H1 (cell line): ENCODE results near the gene PROZ. TPM values are rescaled to one million over a fixed set of nuclear protein-coding genes. Genes with fewer than 3 reads are reported as not detected.

Source experiments
- CTCF ChIA-PET: fragments of 300-600 bp; sonication (Branson Sonifier 250); formaldehyde crosslinking; loops from one replicate; lab custom pipeline; 2021; ENCODE audit not compliant: partially characterized antibody; lab: Charles Lee
- POLR2A ChIA-PET: fragments of 300-600 bp; sonication (Branson Sonifier 250); formaldehyde crosslinking; loops from one replicate; lab custom pipeline; 2021; ENCODE audit warnings: inconsistent platforms; ENCODE audit not compliant: partially characterized antibody; lab: Charles Lee
- DNase-seq, 2 experiments: peaks; one replicate each; pipeline versions ENCODE4 v3.0.0 to v3.0.0-alpha.2; 2010 to 2022; ENCODE audit warnings: low spot score in 2 of 2, low read depth in 1 of 2, mixed read lengths in 1 of 2
- FAIRE-seq: peaks from 2 replicates; lab custom pipeline; 2011; peaks lifted over from hg19 to GRCh38; lab: Jason Lieb, UNC
- H2AFZ ChIP-seq: 2 replicates; pipeline ENCODE4 v1.8.1; 2012; ENCODE audit warnings: low read length, inconsistent platforms
- H2AK5ac ChIP-seq: 2 replicates; pipeline ENCODE4 v1.6.1; 2013; ENCODE audit warnings: low read depth, low read length
- H2BK120ac ChIP-seq: replicated peaks from 2 replicates; pipeline ENCODE3; 2013; ENCODE audit warnings: low read depth, low read length, inconsistent platforms
- H2BK12ac ChIP-seq: 2 replicates; pipeline ENCODE4 v1.6.1; 2013; ENCODE audit warnings: low read depth, low read length
- H2BK15ac ChIP-seq: 2 replicates; pipeline ENCODE4 v1.6.1; 2013; ENCODE audit warnings: low read length
- H2BK20ac ChIP-seq: 2 replicates; pipeline ENCODE4 v1.6.1; 2013; ENCODE audit warnings: low read length
- H2BK5ac ChIP-seq: 2 replicates; pipeline ENCODE4 v1.6.1; 2013; ENCODE audit warnings: low read depth, low read length
- H3K14ac ChIP-seq: 2 replicates; pipeline ENCODE4 v1.6.1; 2013; ENCODE audit warnings: inconsistent platforms; ENCODE audit not compliant: insufficient read length
- H3K18ac ChIP-seq: 2 replicates; pipeline ENCODE4 v1.6.1; 2013; ENCODE audit warnings: low read length; ENCODE audit errors: extremely low read depth
- H3K23ac ChIP-seq: 2 replicates; pipeline ENCODE4 v1.6.1; 2013; ENCODE audit warnings: inconsistent platforms; ENCODE audit not compliant: insufficient read length
- H3K23me2 ChIP-seq: 2 replicates; pipeline ENCODE4 v1.6.1; 2013; ENCODE audit warnings: low read depth, low read length
- H3K27ac ChIP-seq: 2 replicates; pipeline ENCODE4 v1.6.1; 2011; ENCODE audit warnings: low read depth, low read length, inconsistent platforms
- H3K27me3 ChIP-seq, 4 experiments: replicated peaks in 1 of 4; 1 replicate in 1 of 4; 2 replicates in 3 of 4; pipeline versions ENCODE4 v1.6.1 to v1.8.1; 2011 to 2013; ENCODE audit warnings: low read length in 3 of 4, mild to moderate bottlenecking in 3 of 4, inconsistent platforms in 2 of 4, mixed read lengths in 2 of 4, moderate library complexity in 1 of 4; ENCODE audit not compliant: control insufficient read depth in 3 of 4, insufficient read depth in 3 of 4; ENCODE audit errors: extremely low read depth in 1 of 4
- H3K36me3 ChIP-seq, 4 experiments: 2 replicates each; pipeline versions ENCODE4 v1.6.1 to v1.8.1; 2011 to 2013; ENCODE audit warnings: mild to moderate bottlenecking in 4 of 4, low read length in 3 of 4, moderate library complexity in 2 of 4, control low read depth in 1 of 4, inconsistent platforms in 1 of 4; ENCODE audit not compliant: insufficient read depth in 4 of 4, control insufficient read depth in 2 of 4
- H3K4ac ChIP-seq: replicated peaks from 2 replicates; pipeline ENCODE3; 2013; ENCODE audit warnings: low read length, low read depth, mixed read lengths, inconsistent platforms; ENCODE audit not compliant: insufficient read length
- H3K4me1 ChIP-seq, 4 experiments: replicated peaks in 1 of 4; 1 replicate in 1 of 4; 2 replicates in 3 of 4; pipeline versions ENCODE4 v1.6.1 to v1.8.1; 2011 to 2013; ENCODE audit warnings: low read length in 3 of 4, inconsistent platforms in 2 of 4, mixed read lengths in 1 of 4; ENCODE audit not compliant: insufficient read depth in 4 of 4, control insufficient read depth in 3 of 4
- H3K4me2 ChIP-seq, 2 experiments: 2 replicates each; pipeline versions ENCODE4 v1.6.1 to v1.8.1; 2011 to 2013; ENCODE audit warnings: low read depth in 2 of 2, low read length in 2 of 2, control low read depth in 1 of 2, inconsistent platforms in 1 of 2, mild to moderate bottlenecking in 1 of 2; ENCODE audit not compliant: insufficient read depth in 1 of 2
- H3K4me3 ChIP-seq, 4 experiments: fragments of 200-600, 300-600 bp in 1 of 4; sonication (generic), shearing (Covaris generic), sonication (Bioruptor Twin) in 1 of 4; 2 replicates each; pipeline versions ENCODE4 v1.5.1 to v1.8.1; 2011 to 2016; ENCODE audit warnings: low read length in 4 of 4, low read depth in 3 of 4, control low read depth in 2 of 4, inconsistent platforms in 2 of 4, mild to moderate bottlenecking in 2 of 4, mixed read lengths in 1 of 4, moderate library complexity in 1 of 4; ENCODE audit not compliant: insufficient read depth in 2 of 4; ENCODE audit errors: extremely low read depth in 1 of 4
- H3K56ac ChIP-seq: replicated peaks from 2 replicates; pipeline ENCODE3; 2013; ENCODE audit warnings: low read depth, mild to moderate bottlenecking, mixed read lengths, low read length, inconsistent platforms; ENCODE audit not compliant: insufficient read length
- H3K79me1 ChIP-seq: 2 replicates; pipeline ENCODE4 v1.6.1; 2013; ENCODE audit warnings: low read depth, low read length, control low read depth
- H3K79me2 ChIP-seq, 2 experiments: 2 replicates each; pipeline versions ENCODE4 v1.6.1 to v1.8.1; 2012 to 2013; ENCODE audit warnings: low read length in 2 of 2, mild to moderate bottlenecking in 2 of 2, inconsistent platforms in 1 of 2; ENCODE audit not compliant: insufficient read depth in 2 of 2, control insufficient read depth in 1 of 2
- H3K9ac ChIP-seq, 4 experiments: replicated peaks in 1 of 4; 1 replicate in 1 of 4; 2 replicates in 3 of 4; pipeline versions ENCODE4 v1.6.1 to v1.8.1; 2011 to 2013; ENCODE audit warnings: low read depth in 3 of 4, low read length in 3 of 4, control low read depth in 2 of 4, mild to moderate bottlenecking in 2 of 4, moderate library complexity in 2 of 4, inconsistent platforms in 1 of 4; ENCODE audit errors: extremely low read depth in 1 of 4
- H3K9me3 ChIP-seq, 2 experiments: 2 replicates each; pipeline versions ENCODE4 v1.6.1 to v1.8.1; 2012 to 2013; ENCODE audit warnings: mild to moderate bottlenecking in 2 of 2, moderate library complexity in 2 of 2, control low read depth in 1 of 2, inconsistent platforms in 1 of 2, low read depth in 1 of 2, low read length in 1 of 2, mixed read lengths in 1 of 2; ENCODE audit not compliant: insufficient read depth in 2 of 2
- H4K20me1 ChIP-seq, 2 experiments: replicated peaks in 1 of 2; 2 replicates each; pipeline versions ENCODE3 to v1.8.1; 2011 to 2013; ENCODE audit warnings: inconsistent platforms in 2 of 2, low read length in 2 of 2, mild to moderate bottlenecking in 1 of 2; ENCODE audit not compliant: insufficient read depth in 2 of 2, control insufficient read depth in 1 of 2
- H4K5ac ChIP-seq: 2 replicates; pipeline ENCODE4 v1.6.1; 2013; ENCODE audit warnings: low read length, low read depth, mixed read lengths, inconsistent platforms; ENCODE audit not compliant: insufficient read length
- H4K8ac ChIP-seq: 2 replicates; pipeline ENCODE4 v1.8.0; 2013; ENCODE audit warnings: mild to moderate bottlenecking, moderate library complexity, low read length, inconsistent platforms; ENCODE audit not compliant: insufficient read depth; ENCODE audit errors: extremely low read depth
- H4K91ac ChIP-seq: replicated peaks from 2 replicates; pipeline ENCODE3; 2013; ENCODE audit warnings: low read length, mixed read lengths, inconsistent platforms; ENCODE audit not compliant: insufficient read length
- CHD1 ChIP-seq: IDR thresholded peaks from 2 replicates; pipeline ENCODE4 v1.6.1; 2012; ENCODE audit warnings: low read depth, low read length, improper control_type of control experiment
- CREB1 ChIP-seq: IDR thresholded peaks from 2 replicates; pipeline ENCODE4 v1.6.1; 2012; ENCODE audit warnings: inconsistent platforms
- HDAC2 ChIP-seq, 2 experiments: fragments of 300-600 bp in 1 of 2; sonication (generic) in 1 of 2; IDR thresholded peaks; 2 replicates each; pipeline ENCODE4 v1.6.1; 2011 to 2012; ENCODE audit warnings: low read depth in 2 of 2, low read length in 2 of 2, mild to moderate bottlenecking in 2 of 2, moderate library complexity in 2 of 2, borderline replicate concordance in 1 of 2, inconsistent platforms in 1 of 2
- JUN ChIP-seq: IDR thresholded peaks from 2 replicates; pipeline ENCODE4 v1.6.1; 2011; ENCODE audit warnings: low read depth, mild to moderate bottlenecking, improper control_type of control experiment, low read length
- RFX5 ChIP-seq: IDR thresholded peaks from 2 replicates; pipeline ENCODE4 v1.6.1; 2011; ENCODE audit warnings: low read depth, low read length, improper control_type of control experiment, borderline replicate concordance
- RXRA ChIP-seq: IDR thresholded peaks from 2 replicates; pipeline ENCODE4 v1.6.1; 2011; ENCODE audit warnings: low read depth, mild to moderate bottlenecking, low read length, moderate library complexity; ENCODE audit not compliant: insufficient read depth
- SIRT6 ChIP-seq: IDR thresholded peaks from one replicate; pipeline ENCODE4 v1.7.1; 2012; ENCODE audit warnings: low read length, inconsistent platforms
- SP1 ChIP-seq: IDR thresholded peaks from 2 replicates; pipeline ENCODE4 v1.6.1; 2011; ENCODE audit warnings: low read depth, low read length
- SRF ChIP-seq: IDR thresholded peaks from 2 replicates; pipeline ENCODE4 v1.6.1; 2011; ENCODE audit warnings: mild to moderate bottlenecking, low read depth, low read length, moderate library complexity
- SUZ12 ChIP-seq: fragments of 200-600 bp; sonication (generic); IDR thresholded peaks from 2 replicates; pipeline ENCODE4 v1.6.1; 2012; ENCODE audit warnings: mild to moderate bottlenecking, inconsistent platforms, low read length, moderate library complexity, mixed read lengths
- ZNF274 ChIP-seq: IDR thresholded peaks from 2 replicates; pipeline ENCODE4 v1.7.0; 2012; ENCODE audit warnings: low read length, borderline replicate concordance; ENCODE audit errors: extremely low read depth
- WGBS, 2 experiments: shearing (Covaris generic) in 1 of 2; methylation state at CpG; one replicate each; pipeline versions ENCODE4 v1.1.6 to v1.1.7; 2013 to 2015; ENCODE audit warnings: low lambda C conversion rate in 2 of 2, mixed read lengths in 2 of 2, inconsistent platforms in 1 of 2, low coverage in 1 of 2, missing lambda C conversion rate in 1 of 2; ENCODE audit not compliant: insufficient replicate concordance in 2 of 2, insufficient coverage in 1 of 2, insufficient read length in 1 of 2; ENCODE audit errors: extremely low coverage in 1 of 2, missing lambda C conversion rate in 1 of 2; 5-methylcytosine and 5-hydroxymethylcytosine counted together
- polyA plus RNA-seq, 7 experiments: library from polyadenylated mRNA; depleted of rRNA in 3 of 7; stranded (reverse) in 5 of 7; unstranded in 2 of 7; fragments of >200 nt in 5 of 7; fragments of 200-250 nt in 2 of 7; gene quantifications; 1 replicate in 5 of 7; 2 replicates in 1 of 7; 4 replicates in 1 of 7; pipeline versions ENCODE4 v1.2.1 to v1.2.3, GENCODE V29; 2011 to 2013; ENCODE audit warnings: missing spikeins in 2 of 7, mixed read lengths in 2 of 7
- total RNA-seq: library from RNA; stranded (reverse); fragmentation: NEBNext Ultra II Directional; extraction: Animal tissue kit (Norgen Biotek cat#: 25700); gene quantifications from 2 replicates; pipeline ENCODE4 v1.2.1, GENCODE V29; 2021
- TF ChIP-seq, protein P1 (sequence below): IDR thresholded peaks from 2 replicates; pipeline ENCODE4 v1.6.1; 2011; ENCODE audit warnings: low read length, improper control_type of control experiment

PROZ gene
- total and polyA plus RNA-seq, 2 of the 8 experiments (the other 6 are each of a cell fraction or from before 2014, with no cell fraction given), result not detected

DNA sequence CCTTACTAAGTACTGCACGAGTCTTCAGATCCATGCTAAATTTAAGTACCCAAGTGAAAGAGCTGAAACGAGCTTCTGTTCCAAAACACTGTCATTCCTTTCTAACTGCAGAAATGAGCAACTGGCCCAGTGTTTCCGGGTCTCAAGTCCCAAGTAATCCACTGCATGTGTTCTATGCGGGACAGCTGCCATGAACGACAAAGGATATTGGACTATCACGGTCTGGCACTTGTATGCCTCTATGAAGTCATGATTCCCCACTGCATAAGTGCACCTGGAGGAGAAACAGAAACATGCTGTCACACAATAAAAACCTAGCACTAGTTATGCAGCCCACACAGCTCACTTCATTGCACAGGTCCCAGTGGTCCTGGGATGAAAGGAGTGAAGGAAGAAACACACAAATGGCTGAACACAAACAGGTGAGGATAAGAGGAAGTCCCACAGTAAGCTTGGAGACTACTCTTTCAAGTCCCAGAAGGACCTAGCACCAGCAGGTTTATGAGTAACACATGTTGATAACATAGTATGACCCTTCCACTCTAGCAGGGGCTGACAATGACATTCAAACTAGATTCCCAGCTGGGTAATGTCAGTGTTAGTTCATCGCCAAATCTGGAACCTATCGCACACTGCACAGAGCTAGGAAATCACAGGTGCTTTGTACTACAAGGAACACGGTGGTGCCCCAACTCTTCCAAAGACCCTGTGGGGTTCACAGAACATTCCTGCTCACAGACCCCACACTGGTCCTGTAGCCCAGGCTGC is 38.7 kb downstream of the PROZ start:
- H3K79me1 ChIP-seq, result peaks cover 7% of the 10 kb centered on the region
- no peak overlapping the region for H3K9ac ChIP-seq
- H3K79me2 ChIP-seq, result peaks cover 0 to 32% of the 10 kb centered on the region in 2 experiments; a peak in 3 of 4 replicates
- no peak overlapping the region for H2BK15ac ChIP-seq
- no peaks in the 10 kb centered on the region for H3K23me2 ChIP-seq
- no peak overlapping the region for H3K4me2 ChIP-seq
- DNase-seq (no peak), FAIRE-seq (no peak)
- no peak overlapping the region for H3K4me3 ChIP-seq
- H2AK5ac ChIP-seq, result no peak overlapping the region
- POLR2A ChIA-PET, result interaction anchor here (1.1 to 3.5 kb wide), 2 partner anchors 12 to 14 kb away, joined by 3 to 18 read pairs; partner anchors contain the start of genes CUL4A and PCID2
- no peak overlapping the region for H3K4ac ChIP-seq
- H2BK20ac ChIP-seq, result no peak overlapping the region
- no peak overlapping the region for H2BK5ac ChIP-seq
- H2BK120ac ChIP-seq, result no peak overlapping the region
- peaks cover 0 to 16% of the 10 kb centered on the region in 2 experiments for H4K20me1 ChIP-seq
- WGBS, 2 experiments, result 88% methylated on average over 9 of the region's 9 CpGs; no CpG with 5 or more reads in 1 of the 2 experiments
- H2BK12ac ChIP-seq, result no peak overlapping the region
- H3K4me1 ChIP-seq, result no peaks in the 10 kb centered on the region
- no peak overlapping the region for H3K56ac ChIP-seq
- H4K8ac ChIP-seq, result no peak overlapping the region
- H3K9me3 ChIP-seq, result no peaks in the 10 kb centered on the region
- no peak overlapping the region for H4K91ac ChIP-seq
- H3K18ac ChIP-seq, result no peak overlapping the region
- H2AFZ ChIP-seq, result no peak overlapping the region
- peaks cover 33 to 75% (median 59%) of the 10 kb centered on the region in 4 experiments for H3K36me3 ChIP-seq
- CTCF ChIA-PET, result interaction anchor here (0.6 to 1.4 kb wide), 4 partner anchors 10 to 154 kb away, joined by 3 to 6 read pairs (median 3); no protein-coding TSS in a partner anchor
- H3K14ac ChIP-seq, result no peak overlapping the region
- no peak overlapping the region for H3K27ac ChIP-seq
- H3K27me3 ChIP-seq, result no peaks in the 10 kb centered on the region
- no peak overlapping the region for H3K23ac ChIP-seq
- no peak overlapping the region for H4K5ac ChIP-seq
- no peak for TF ChIP-seq RXRA
- TF ChIP-seq RFX5, result no peak
- no peak for TF ChIP-seq SRF
- TF ChIP-seq HDAC2 (IDR thresholded peaks at IDR 0.05; ENCODE audit: borderline replicate concordance in 1 of 2, low read depth in 2 of 2, low read length in 2 of 2), result no peak
- no peak for TF ChIP-seq SUZ12
- TF ChIP-seq JUN, result no peak
- no peak for TF ChIP-seq CREB1
- TF ChIP-seq CHD1, result no peak
- TF ChIP-seq ZNF274, result no peak
- TF ChIP-seq SP1, result no peak
- TF ChIP-seq SIRT6, result no peak
- TF ChIP-seq, protein P1, sequence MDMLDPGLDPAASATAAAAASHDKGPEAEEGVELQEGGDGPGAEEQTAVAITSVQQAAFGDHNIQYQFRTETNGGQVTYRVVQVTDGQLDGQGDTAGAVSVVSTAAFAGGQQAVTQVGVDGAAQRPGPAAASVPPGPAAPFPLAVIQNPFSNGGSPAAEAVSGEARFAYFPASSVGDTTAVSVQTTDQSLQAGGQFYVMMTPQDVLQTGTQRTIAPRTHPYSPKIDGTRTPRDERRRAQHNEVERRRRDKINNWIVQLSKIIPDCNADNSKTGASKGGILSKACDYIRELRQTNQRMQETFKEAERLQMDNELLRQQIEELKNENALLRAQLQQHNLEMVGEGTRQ, result no peak
